HepG2 (cell line): ENCODE data around the gene DIRAS1. TPM values are rescaled to one million over a fixed set of nuclear protein-coding genes. Genes with fewer than 3 reads are reported as not detected.

ENCODE experiments used
- ATAC-seq: fragments of 200-7000 bp; cut with Tn5 transposase; 3 replicates; pipeline ENCODE4 v1.9.1; 2020; ENCODE audit warnings: mild to moderate bottlenecking, moderate library complexity
- BruUV-seq: library from RNA; stranded (reverse); fragments of 400-500 nt; replicated peaks from 2 replicates; lab custom pipeline; 2021; lab: Mats Ljungman, UMichigan
- CTCF ChIA-PET: fragments of 300-600 bp; formaldehyde crosslinking; extraction: SDS; loops from one replicate; lab custom pipeline; 2021; ENCODE audit warnings: low total read pairs, inconsistent platforms, low intra/inter-chr PET ratio; lab: Yijun Ruan, JAX
- POLR2A ChIA-PET: fragments of 350-600 bp; sonication (Branson Sonifier 250); formaldehyde crosslinking; loops from one replicate; lab custom pipeline; 2020; ENCODE audit warnings: antibody characterized with exemption, inconsistent platforms; lab: Yijun Ruan, JAX
- DNase-seq: peaks from one replicate; pipeline ENCODE4 v3.0.0-alpha.2; 2015; ENCODE audit warnings: low spot score
- FAIRE-seq: peaks from 3 replicates; lab custom pipeline; 2011; peaks lifted over from hg19 to GRCh38; lab: Jason Lieb, UNC
- H2AFZ ChIP-seq: one replicate; pipeline ENCODE4 v1.6.1; 2011; ENCODE audit warnings: low read length, inconsistent platforms
- H3K27ac ChIP-seq: fragments of 300-600 bp; 3 replicates; pipeline ENCODE4 v1.8.0; 2011; ENCODE audit warnings: mixed run types, mild to moderate bottlenecking, mixed read lengths, low read length, inconsistent platforms; ENCODE audit not compliant: insufficient read depth; ENCODE audit errors: extremely low read length
- H3K27me3 ChIP-seq, 2 experiments: fragments of 200-600 bp in 1 of 2; 2 replicates in 1 of 2; 3 replicates in 1 of 2; pipeline versions ENCODE4 v1.6.0 to v1.8.0; 2011; ENCODE audit warnings: low read length in 2 of 2, mild to moderate bottlenecking in 2 of 2, moderate library complexity in 2 of 2, inconsistent platforms in 1 of 2; ENCODE audit not compliant: insufficient read depth in 2 of 2, control insufficient read depth in 1 of 2
- H3K36me3 ChIP-seq, 2 experiments: fragments of 200-600 bp in 1 of 2; replicated peaks in 1 of 2; 2 replicates in 1 of 2; 3 replicates in 1 of 2; pipeline versions ENCODE4 v1.5.1 to v1.8.0; 2011; ENCODE audit warnings: low read length in 2 of 2, inconsistent platforms in 1 of 2; ENCODE audit not compliant: insufficient read depth in 2 of 2, control insufficient read depth in 1 of 2
- H3K4me1 ChIP-seq: 2 replicates; pipeline ENCODE4 v1.5.1; 2012; ENCODE audit warnings: low read length, inconsistent platforms; ENCODE audit not compliant: insufficient read depth
- H3K4me2 ChIP-seq: 2 replicates; pipeline ENCODE4 v1.6.0; 2011; ENCODE audit warnings: low read depth, low read length, inconsistent platforms
- H3K4me3 ChIP-seq, 3 experiments: fragments of 200-600 bp in 1 of 3; sonication (generic), shearing (Covaris generic) in 1 of 3; replicated peaks in 1 of 3; 2 replicates each; pipeline ENCODE4 v1.5.1; 2011 to 2016; ENCODE audit warnings: low read length in 3 of 3, inconsistent platforms in 2 of 3, low read depth in 2 of 3, mild to moderate bottlenecking in 2 of 3, control low read depth in 1 of 3, mixed read lengths in 1 of 3; ENCODE audit not compliant: insufficient read depth in 1 of 3
- H3K79me2 ChIP-seq: one replicate; pipeline ENCODE4 v1.6.1; 2011; ENCODE audit warnings: low read length, inconsistent platforms; ENCODE audit not compliant: insufficient read depth
- H3K9ac ChIP-seq: 2 replicates; pipeline ENCODE4 v1.6.0; 2011; ENCODE audit warnings: mild to moderate bottlenecking, low read depth, low read length, inconsistent platforms; ENCODE audit not compliant: insufficient read depth
- H3K9me3 ChIP-seq: 2 replicates; pipeline ENCODE4 v1.5.1; 2012; ENCODE audit warnings: mild to moderate bottlenecking, low read length
- H4K20me1 ChIP-seq: 2 replicates; pipeline ENCODE4 v1.6.0; 2011; ENCODE audit warnings: inconsistent platforms, mild to moderate bottlenecking, low read length, moderate library complexity; ENCODE audit not compliant: insufficient read depth
- DPF2 ChIP-seq: sonication (generic); formaldehyde crosslinking; IDR thresholded peaks from 2 replicates; pipeline ENCODE4 v1.4.0; 2020; ENCODE audit warnings: mild to moderate bottlenecking, low read depth, missing genetic modification reagents, borderline replicate concordance
- NFKB2 ChIP-seq: sonication (generic); formaldehyde crosslinking; IDR thresholded peaks from 2 replicates; pipeline ENCODE4 v1.4.0; 2020; ENCODE audit warnings: missing genetic modification reagents, borderline replicate concordance
- PRPF4 ChIP-seq: fragments of 200-400 bp; formaldehyde crosslinking; IDR thresholded peaks from 2 replicates; pipeline ENCODE4 v1.6.1; 2016; ENCODE audit warnings: low read length, low read depth; ENCODE audit not compliant: poor library complexity, severe bottlenecking
- ZNF10 ChIP-seq: sonication (generic); formaldehyde crosslinking; IDR thresholded peaks from 2 replicates; pipeline ENCODE4 v1.4.0; 2020; ENCODE audit warnings: mild to moderate bottlenecking, low read depth, missing genetic modification reagents, borderline replicate concordance
- ZNF484 ChIP-seq: sonication (generic); formaldehyde crosslinking; IDR thresholded peaks from 2 replicates; pipeline ENCODE4 v1.5.1; 2020; ENCODE audit warnings: mild to moderate bottlenecking, low read depth, missing genetic modification reagents, borderline replicate concordance
- ZNF768 ChIP-seq: sonication (generic); formaldehyde crosslinking; IDR thresholded peaks from 2 replicates; pipeline ENCODE4 v1.4.0; 2020; ENCODE audit warnings: missing genetic modification reagents
- ZNF891 ChIP-seq: sonication (generic); formaldehyde crosslinking; IDR thresholded peaks from 2 replicates; pipeline ENCODE4 v1.5.0; 2020; ENCODE audit warnings: mild to moderate bottlenecking, missing genetic modification reagents
- WGBS: methylation state at CpG from one replicate; pipeline ENCODE4 v1.1.6; 2017; ENCODE audit warnings: low lambda C conversion rate; 5-methylcytosine and 5-hydroxymethylcytosine counted together
- in situ Hi-C: cut with HindIII; loops from 2 replicates; pipeline ENCODE4 v1.10.0; 2017; ENCODE audit warnings: low pct_unique_long_range_greater_than_20kb; ENCODE audit not compliant: extremely low pct_ligation_motif_present
- intact Hi-C: fragments of 100-400 bp; cut with micrococcal nuclease; formaldehyde crosslinking; loops from one replicate; pipeline ENCODE4 v1.10.0; 2022; ENCODE audit not compliant: unreplicated experiment
- polyA plus RNA-seq, 8 experiments: library from polyadenylated mRNA; depleted of rRNA in 3 of 8; stranded (reverse) in 7 of 8; unstranded in 1 of 8; fragments of >200 nt; fragmentation: Illumina TruSeq in 4 of 8; extraction: Trizol in 4 of 8; gene quantifications; 2 replicates each; pipeline versions ENCODE4 v1.2.1 to v1.2.3, GENCODE V29; 2011 to 2016; ENCODE audit warnings: low read depth in 4 of 8, missing spikeins in 1 of 8, mixed read lengths in 1 of 8; ENCODE audit not compliant: insufficient read depth in 1 of 8
- total RNA-seq, 5 experiments: library from RNA; depleted of rRNA; stranded (reverse); fragments of >200 nt; fragmentation: Illumina TruSeq; extraction: Trizol; gene quantifications; 2 replicates each; pipeline ENCODE4 v1.2.3, GENCODE V29; 2016; ENCODE audit warnings: low read depth in 1 of 5
- TF ChIP-seq, protein P1 (sequence below): sonication (generic); formaldehyde crosslinking; IDR thresholded peaks from 2 replicates; pipeline ENCODE4 v1.5.1; 2020; ENCODE audit warnings: mild to moderate bottlenecking, missing genetic modification reagents, moderate library complexity
- TF ChIP-seq, protein P2 (sequence below): sonication (generic); formaldehyde crosslinking; IDR thresholded peaks from 2 replicates; pipeline ENCODE4; 2020; ENCODE audit warnings: missing genetic modification reagents, mild to moderate bottlenecking, borderline replicate concordance
- TF ChIP-seq, protein P3 (sequence below): sonication (generic); formaldehyde crosslinking; IDR thresholded peaks from 2 replicates; pipeline ENCODE4 v1.5.0; 2020; ENCODE audit warnings: mild to moderate bottlenecking, missing genetic modification reagents, moderate library complexity

The DIRAS1 gene
- total and polyA plus RNA-seq, 2 of the 13 experiments (the other 11 are each of a cell fraction or from before 2014, with no cell fraction given): 0.97 to 1.8 TPM

DNA sequence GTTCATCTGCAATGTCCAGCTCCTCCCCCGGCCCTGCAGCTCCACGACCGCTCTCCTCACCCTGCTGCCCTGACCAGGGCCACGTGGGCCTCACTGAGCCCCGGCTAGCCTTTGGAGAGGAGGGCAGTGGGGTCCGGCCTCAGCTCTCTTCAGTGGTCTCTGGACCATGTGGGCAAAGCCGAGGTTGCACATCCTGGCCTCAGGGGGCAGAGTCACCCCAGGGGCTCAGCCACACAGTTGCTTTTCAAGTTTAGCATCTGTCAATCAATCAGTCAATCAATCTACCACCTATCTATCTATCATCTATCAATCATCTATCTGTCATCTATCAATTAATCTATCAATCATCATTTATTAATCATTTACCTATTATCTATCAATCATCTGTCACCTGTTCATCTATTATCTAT lies 3.0 kb upstream of the DIRAS1 start:
- H3K36me3 ChIP-seq: no peaks in the 10 kb centered on the region
- H3K9me3 ChIP-seq: no peaks in the 10 kb centered on the region
- TF ChIP-seq, protein P1, sequence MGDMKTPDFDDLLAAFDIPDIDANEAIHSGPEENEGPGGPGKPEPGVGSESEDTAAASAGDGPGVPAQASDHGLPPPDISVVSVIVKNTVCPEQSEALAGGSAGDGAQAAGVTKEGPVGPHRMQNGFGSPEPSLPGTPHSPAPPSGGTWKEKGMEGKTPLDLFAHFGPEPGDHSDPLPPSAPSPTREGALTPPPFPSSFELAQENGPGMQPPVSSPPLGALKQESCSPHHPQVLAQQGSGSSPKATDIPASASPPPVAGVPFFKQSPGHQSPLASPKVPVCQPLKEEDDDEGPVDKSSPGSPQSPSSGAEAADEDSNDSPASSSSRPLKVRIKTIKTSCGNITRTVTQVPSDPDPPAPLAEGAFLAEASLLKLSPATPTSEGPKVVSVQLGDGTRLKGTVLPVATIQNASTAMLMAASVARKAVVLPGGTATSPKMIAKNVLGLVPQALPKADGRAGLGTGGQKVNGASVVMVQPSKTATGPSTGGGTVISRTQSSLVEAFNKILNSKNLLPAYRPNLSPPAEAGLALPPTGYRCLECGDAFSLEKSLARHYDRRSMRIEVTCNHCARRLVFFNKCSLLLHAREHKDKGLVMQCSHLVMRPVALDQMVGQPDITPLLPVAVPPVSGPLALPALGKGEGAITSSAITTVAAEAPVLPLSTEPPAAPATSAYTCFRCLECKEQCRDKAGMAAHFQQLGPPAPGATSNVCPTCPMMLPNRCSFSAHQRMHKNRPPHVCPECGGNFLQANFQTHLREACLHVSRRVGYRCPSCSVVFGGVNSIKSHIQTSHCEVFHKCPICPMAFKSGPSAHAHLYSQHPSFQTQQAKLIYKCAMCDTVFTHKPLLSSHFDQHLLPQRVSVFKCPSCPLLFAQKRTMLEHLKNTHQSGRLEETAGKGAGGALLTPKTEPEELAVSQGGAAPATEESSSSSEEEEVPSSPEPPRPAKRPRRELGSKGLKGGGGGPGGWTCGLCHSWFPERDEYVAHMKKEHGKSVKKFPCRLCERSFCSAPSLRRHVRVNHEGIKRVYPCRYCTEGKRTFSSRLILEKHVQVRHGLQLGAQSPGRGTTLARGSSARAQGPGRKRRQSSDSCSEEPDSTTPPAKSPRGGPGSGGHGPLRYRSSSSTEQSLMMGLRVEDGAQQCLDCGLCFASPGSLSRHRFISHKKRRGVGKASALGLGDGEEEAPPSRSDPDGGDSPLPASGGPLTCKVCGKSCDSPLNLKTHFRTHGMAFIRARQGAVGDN (CRISPR knock-in tag): peak; percentile 33
- TF ChIP-seq PRPF4 (no peak), NFKB2 (CRISPR knock-in tag) (peak; percentile 28; the same call in 1 of the 2 replicates), ZNF484 (CRISPR knock-in tag) (no peak), ZNF768 (peak; percentile 81; the same call in 1 of the 2 replicates), DPF2 (CRISPR knock-in tag) (no peak), ZNF891 (CRISPR knock-in tag) (no peak), ZNF10 (CRISPR knock-in tag) (no peak)
- TF ChIP-seq, protein P2, sequence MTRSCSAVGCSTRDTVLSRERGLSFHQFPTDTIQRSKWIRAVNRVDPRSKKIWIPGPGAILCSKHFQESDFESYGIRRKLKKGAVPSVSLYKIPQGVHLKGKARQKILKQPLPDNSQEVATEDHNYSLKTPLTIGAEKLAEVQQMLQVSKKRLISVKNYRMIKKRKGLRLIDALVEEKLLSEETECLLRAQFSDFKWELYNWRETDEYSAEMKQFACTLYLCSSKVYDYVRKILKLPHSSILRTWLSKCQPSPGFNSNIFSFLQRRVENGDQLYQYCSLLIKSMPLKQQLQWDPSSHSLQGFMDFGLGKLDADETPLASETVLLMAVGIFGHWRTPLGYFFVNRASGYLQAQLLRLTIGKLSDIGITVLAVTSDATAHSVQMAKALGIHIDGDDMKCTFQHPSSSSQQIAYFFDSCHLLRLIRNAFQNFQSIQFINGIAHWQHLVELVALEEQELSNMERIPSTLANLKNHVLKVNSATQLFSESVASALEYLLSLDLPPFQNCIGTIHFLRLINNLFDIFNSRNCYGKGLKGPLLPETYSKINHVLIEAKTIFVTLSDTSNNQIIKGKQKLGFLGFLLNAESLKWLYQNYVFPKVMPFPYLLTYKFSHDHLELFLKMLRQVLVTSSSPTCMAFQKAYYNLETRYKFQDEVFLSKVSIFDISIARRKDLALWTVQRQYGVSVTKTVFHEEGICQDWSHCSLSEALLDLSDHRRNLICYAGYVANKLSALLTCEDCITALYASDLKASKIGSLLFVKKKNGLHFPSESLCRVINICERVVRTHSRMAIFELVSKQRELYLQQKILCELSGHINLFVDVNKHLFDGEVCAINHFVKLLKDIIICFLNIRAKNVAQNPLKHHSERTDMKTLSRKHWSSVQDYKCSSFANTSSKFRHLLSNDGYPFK (CRISPR knock-in tag): no peak
- TF ChIP-seq, protein P3, sequence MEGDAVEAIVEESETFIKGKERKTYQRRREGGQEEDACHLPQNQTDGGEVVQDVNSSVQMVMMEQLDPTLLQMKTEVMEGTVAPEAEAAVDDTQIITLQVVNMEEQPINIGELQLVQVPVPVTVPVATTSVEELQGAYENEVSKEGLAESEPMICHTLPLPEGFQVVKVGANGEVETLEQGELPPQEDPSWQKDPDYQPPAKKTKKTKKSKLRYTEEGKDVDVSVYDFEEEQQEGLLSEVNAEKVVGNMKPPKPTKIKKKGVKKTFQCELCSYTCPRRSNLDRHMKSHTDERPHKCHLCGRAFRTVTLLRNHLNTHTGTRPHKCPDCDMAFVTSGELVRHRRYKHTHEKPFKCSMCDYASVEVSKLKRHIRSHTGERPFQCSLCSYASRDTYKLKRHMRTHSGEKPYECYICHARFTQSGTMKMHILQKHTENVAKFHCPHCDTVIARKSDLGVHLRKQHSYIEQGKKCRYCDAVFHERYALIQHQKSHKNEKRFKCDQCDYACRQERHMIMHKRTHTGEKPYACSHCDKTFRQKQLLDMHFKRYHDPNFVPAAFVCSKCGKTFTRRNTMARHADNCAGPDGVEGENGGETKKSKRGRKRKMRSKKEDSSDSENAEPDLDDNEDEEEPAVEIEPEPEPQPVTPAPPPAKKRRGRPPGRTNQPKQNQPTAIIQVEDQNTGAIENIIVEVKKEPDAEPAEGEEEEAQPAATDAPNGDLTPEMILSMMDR (CRISPR knock-in tag): peak; percentile 19; the same call in 1 of the 2 replicates
- TF ChIP-seq, all 625 proteins: peak for 4
- Histone ChIP-seq H3K4me2 (peak overlapping the region; percentile 41), H4K20me1 (no peaks in the 10 kb centered on the region), H3K27ac (no peak overlapping the region), H2AFZ (no peak overlapping the region), H3K4me1 (peaks cover 42% of the 10 kb centered on the region), H3K4me3 (peak overlapping the region in 1 of 3 experiments; percentile 29; a peak in 2 of 6 replicates), H3K9ac (no peak overlapping the region), H3K79me2 (no peaks in the 10 kb centered on the region), H3K27me3 (peaks cover 25 to 67% of the 10 kb centered on the region in 2 experiments)
- ATAC-seq (peak; percentile 41), DNase-seq (no peak), FAIRE-seq (no peak)
- WGBS: no CpG with 5 or more reads among the region's 7 CpGs
- intact Hi-C loops (no loop called here), in situ Hi-C loops (no loop called here)
- ChIA-PET POLR2A (interaction anchor here (1.3 to 2.0 kb wide), 2 partner anchors 21 to 76 kb away, joined by 5 to 7 read pairs; no protein-coding TSS in a partner anchor), CTCF (no interaction called here)
- BruUV-seq: no TSS peak
